Gastroesophageal sphincter (tissue), 3 donors: Measurements from ENCODE around the gene PTPN14.

Source experiments
- CTCF ChIP-seq, 4 experiments: fragments of 200-600 bp in 2 of 4; fragments of 450-650 bp in 2 of 4; sonication (generic) in 1 of 4; IDR thresholded peaks; one replicate each; pipeline ENCODE4 v1.5.1; 2017 to 2019; ENCODE audit warnings: antibody characterized with exemption in 4 of 4, mild to moderate bottlenecking in 2 of 4, moderate library complexity in 2 of 4
- EP300 ChIP-seq: sonication (generic); formaldehyde crosslinking; IDR thresholded peaks from one replicate; pipeline ENCODE4 v1.6.1; 2017; ENCODE audit warnings: antibody characterized with exemption, mild to moderate bottlenecking
- POLR2A ChIP-seq, 2 donors: fragments of 450-650 bp; IDR thresholded peaks; one replicate each; pipeline ENCODE4 v1.6.1; 2017; ENCODE audit warnings: antibody characterized with exemption in 2 of 2, mild to moderate bottlenecking in 2 of 2, moderate library complexity in 1 of 2
- POLR2AphosphoS5 ChIP-seq: sonication (generic); formaldehyde crosslinking; IDR thresholded peaks from one replicate; pipeline ENCODE4 v1.6.1; 2017; ENCODE audit warnings: antibody characterized with exemption

GRCh38 chr1:214586621-214587020 lies 35.2 kb upstream of the PTPN14 start:
- TF ChIP-seq POLR2A (IDR thresholded peaks at IDR 0.05) (no peak), POLR2AphosphoS5 (no peak), CTCF (IDR thresholded peaks at IDR 0.05) (no peak), EP300 (no peak)
